Trophoblast cell (in vitro differentiated cells and primary cell): ENCODE data around the gene MFAP5.

Source experiments
- DNase-seq, 2 donors: peaks; one replicate each; pipeline ENCODE4 v3.0.0-alpha.2; 2016
- H2AFZ ChIP-seq: 2 replicates; pipeline ENCODE4 v1.6.1; 2013; ENCODE audit warnings: low read length, moderate library complexity, mild to moderate bottlenecking; ENCODE audit not compliant: insufficient read depth, poor library complexity
- H2AK5ac ChIP-seq: 2 replicates; pipeline ENCODE4 v1.6.1; 2013; ENCODE audit warnings: mild to moderate bottlenecking, low read length
- H2BK120ac ChIP-seq: 2 replicates; pipeline ENCODE4 v1.6.1; 2013; ENCODE audit warnings: low read length, mild to moderate bottlenecking, moderate library complexity; ENCODE audit not compliant: insufficient read depth, poor library complexity
- H2BK12ac ChIP-seq: 2 replicates; pipeline ENCODE4 v1.6.1; 2013; ENCODE audit warnings: mild to moderate bottlenecking, low read length, moderate library complexity
- H2BK5ac ChIP-seq: 2 replicates; pipeline ENCODE4 v1.6.1; 2013; ENCODE audit warnings: low read length, low read depth, moderate library complexity, mild to moderate bottlenecking; ENCODE audit not compliant: poor library complexity
- H3K14ac ChIP-seq: 2 replicates; pipeline ENCODE4 v1.6.1; 2013; ENCODE audit warnings: mild to moderate bottlenecking, low read length
- H3K18ac ChIP-seq: 2 replicates; pipeline ENCODE4 v1.6.1; 2013; ENCODE audit warnings: mild to moderate bottlenecking, low read length
- H3K23ac ChIP-seq: 2 replicates; pipeline ENCODE4 v1.6.1; 2013; ENCODE audit warnings: low read length
- H3K27ac ChIP-seq: 2 replicates; pipeline ENCODE4 v1.5.1; 2013; ENCODE audit warnings: low read depth, mild to moderate bottlenecking, inconsistent platforms, low read length, moderate library complexity
- H3K27me3 ChIP-seq: 2 replicates; pipeline ENCODE4 v1.6.1; 2013; ENCODE audit warnings: inconsistent platforms, mild to moderate bottlenecking, low read length, moderate library complexity; ENCODE audit not compliant: insufficient read depth
- H3K36me3 ChIP-seq, 2 experiments: 1 replicate in 1 of 2; 2 replicates in 1 of 2; pipeline ENCODE4 v1.6.1; 2013; ENCODE audit warnings: low read length in 2 of 2, mild to moderate bottlenecking in 2 of 2, moderate library complexity in 1 of 2; ENCODE audit not compliant: insufficient read depth in 2 of 2, control insufficient read depth in 1 of 2
- H3K4ac ChIP-seq: 2 replicates; pipeline ENCODE4 v1.6.1; 2013; ENCODE audit warnings: low read depth, mild to moderate bottlenecking, low read length, moderate library complexity
- H3K4me1 ChIP-seq, 2 experiments: 1 replicate in 1 of 2; 2 replicates in 1 of 2; pipeline ENCODE4 v1.6.1; 2013; ENCODE audit warnings: low read length in 2 of 2, mild to moderate bottlenecking in 2 of 2, moderate library complexity in 1 of 2; ENCODE audit not compliant: insufficient read depth in 2 of 2, control insufficient read depth in 1 of 2
- H3K4me2 ChIP-seq: 2 replicates; pipeline ENCODE4 v1.6.1; 2013; ENCODE audit warnings: inconsistent platforms, mild to moderate bottlenecking, low read length, moderate library complexity
- H3K4me3 ChIP-seq: 2 replicates; pipeline ENCODE4 v1.5.1; 2013; ENCODE audit warnings: mild to moderate bottlenecking, low read depth, low read length, inconsistent platforms
- H3K79me1 ChIP-seq: one replicate; pipeline ENCODE4 v1.6.1; 2013; ENCODE audit warnings: low read length
- H3K79me2 ChIP-seq: 2 replicates; pipeline ENCODE4 v1.6.1; 2013; ENCODE audit warnings: low read length, mild to moderate bottlenecking; ENCODE audit not compliant: control insufficient read depth, insufficient read depth, poor library complexity
- H3K9ac ChIP-seq: 2 replicates; pipeline ENCODE4 v1.6.1; 2013; ENCODE audit warnings: mild to moderate bottlenecking, low read length
- H3K9me3 ChIP-seq: 2 replicates; pipeline ENCODE4 v1.6.1; 2013; ENCODE audit warnings: low read depth, mild to moderate bottlenecking, control low read depth, inconsistent platforms, low read length; ENCODE audit not compliant: insufficient read depth
- H4K12ac ChIP-seq: 2 replicates; pipeline ENCODE4 v1.6.1; 2013; ENCODE audit warnings: low read depth, mild to moderate bottlenecking, low read length, moderate library complexity
- H4K8ac ChIP-seq: 2 replicates; pipeline ENCODE4 v1.6.1; 2013; ENCODE audit warnings: low read depth, mild to moderate bottlenecking, low read length, moderate library complexity
- H4K91ac ChIP-seq: one replicate; pipeline ENCODE4 v1.6.1; 2013; ENCODE audit warnings: low read depth, mild to moderate bottlenecking, low read length, moderate library complexity
- WGBS: extraction: QIAGEN DNeasy Blood & Tissue Kit; methylation state at CpG from one replicate; pipeline ENCODE4 v1.1.7; 2013; ENCODE audit warnings: missing lambda C conversion rate; ENCODE audit not compliant: insufficient read length, insufficient coverage; ENCODE audit errors: extremely low coverage; 5-methylcytosine and 5-hydroxymethylcytosine counted together

Gene MFAP5

GRCh38 chr12:8689681-8690080 is 27.1 kb upstream of the MFAP5 start:
- H3K27ac ChIP-seq = peak overlapping the region; percentile 30
- H2BK120ac ChIP-seq = peak overlapping the region; percentile 26
- peak overlapping the region; percentile 17 for H4K8ac ChIP-seq
- H3K4me2 ChIP-seq = no peak overlapping the region
- no peaks in the 10 kb centered on the region for H3K36me3 ChIP-seq
- no peak overlapping the region for H4K12ac ChIP-seq
- no peak overlapping the region for H3K18ac ChIP-seq
- no peak overlapping the region for H2AK5ac ChIP-seq
- peak overlapping the region; percentile 50 for H3K4ac ChIP-seq
- WGBS = no CpG with 5 or more reads among the region's 4 CpGs
- peaks cover 4% of the 10 kb centered on the region for H3K79me1 ChIP-seq
- H3K14ac ChIP-seq = peak overlapping the region; percentile 57
- H2AFZ ChIP-seq = peak overlapping the region; percentile 30
- no peaks in the 10 kb centered on the region for H3K27me3 ChIP-seq
- H2BK5ac ChIP-seq = peak overlapping the region; percentile 22
- no peak overlapping the region for H3K23ac ChIP-seq
- DNase-seq = no peak
- peak overlapping the region; percentile 8 for H2BK12ac ChIP-seq
- peaks cover 6% of the 10 kb centered on the region in 2 experiments for H3K4me1 ChIP-seq
- no peaks in the 10 kb centered on the region for H3K9me3 ChIP-seq
- H4K91ac ChIP-seq = peak overlapping the region; percentile 30
- peaks cover 4% of the 10 kb centered on the region for H3K79me2 ChIP-seq
- H3K9ac ChIP-seq = no peak overlapping the region
- no peak overlapping the region for H3K4me3 ChIP-seq

GRCh38 chr12:8687846-8688601 is 25.4 kb upstream of the MFAP5 start:
- Histone ChIP-seq H4K91ac (no peak overlapping the region), H3K79me1 (peaks cover 4% of the 10 kb centered on the region), H3K18ac (no peak overlapping the region), H4K8ac (no peak overlapping the region), H4K12ac (no peak overlapping the region), H3K36me3 (no peaks in the 10 kb centered on the region), H2BK5ac (no peak overlapping the region), H2BK120ac (no peak overlapping the region), H3K4me3 (no peak overlapping the region), H2AK5ac (no peak overlapping the region), H3K4me2 (peak overlapping the region; percentile 32), H3K9me3 (no peaks in the 10 kb centered on the region), H3K4me1 (peaks cover 6% of the 10 kb centered on the region in 2 experiments), H2AFZ (no peak overlapping the region), H3K4ac (no peak overlapping the region), H3K27me3 (no peaks in the 10 kb centered on the region), H3K23ac (no peak overlapping the region), H3K9ac (no peak overlapping the region), H2BK12ac (no peak overlapping the region), H3K27ac (peak overlapping the region; percentile 69), H3K14ac (no peak overlapping the region), H3K79me2 (peaks cover 2% of the 10 kb centered on the region)
- WGBS = no CpG with 5 or more reads among the region's 2 CpGs
- DNase-seq = no peak

- no peak overlapping the region for H2AK5ac ChIP-seq
- H3K4me2 ChIP-seq = no peak overlapping the region
- no peak overlapping the region for H3K4ac ChIP-seq
- no peak overlapping the region for H3K18ac ChIP-seq
- no peak overlapping the region for H2BK5ac ChIP-seq
- H3K9ac ChIP-seq = no peak overlapping the region
- H3K79me2 ChIP-seq = peaks cover 2% of the 10 kb centered on the region
- no peak overlapping the region for H4K91ac ChIP-seq
- no peaks in the 10 kb centered on the region for H3K9me3 ChIP-seq
- peaks cover 14% of the 10 kb centered on the region for H3K79me1 ChIP-seq
- no peak overlapping the region for H4K8ac ChIP-seq
- H3K4me1 ChIP-seq = peaks cover 10 to 17% of the 10 kb centered on the region in 2 experiments
- no peaks in the 10 kb centered on the region for H3K27me3 ChIP-seq
- no peaks in the 10 kb centered on the region for H3K36me3 ChIP-seq
- no peak overlapping the region for H2BK120ac ChIP-seq
- H3K14ac ChIP-seq = no peak overlapping the region
- H3K23ac ChIP-seq = no peak overlapping the region
- no peak overlapping the region for H3K27ac ChIP-seq
- no peak overlapping the region for H2AFZ ChIP-seq
- no peak overlapping the region for H4K12ac ChIP-seq
- WGBS = no CpG with 5 or more reads among the region's 2 CpGs
- DNase-seq = no peak
- H2BK12ac ChIP-seq = no peak overlapping the region
- H3K4me3 ChIP-seq = no peak overlapping the region
These were observed 22.4 kb upstream of the MFAP5 start for GRCh38 chr12:8685051-8685450.

DNA sequence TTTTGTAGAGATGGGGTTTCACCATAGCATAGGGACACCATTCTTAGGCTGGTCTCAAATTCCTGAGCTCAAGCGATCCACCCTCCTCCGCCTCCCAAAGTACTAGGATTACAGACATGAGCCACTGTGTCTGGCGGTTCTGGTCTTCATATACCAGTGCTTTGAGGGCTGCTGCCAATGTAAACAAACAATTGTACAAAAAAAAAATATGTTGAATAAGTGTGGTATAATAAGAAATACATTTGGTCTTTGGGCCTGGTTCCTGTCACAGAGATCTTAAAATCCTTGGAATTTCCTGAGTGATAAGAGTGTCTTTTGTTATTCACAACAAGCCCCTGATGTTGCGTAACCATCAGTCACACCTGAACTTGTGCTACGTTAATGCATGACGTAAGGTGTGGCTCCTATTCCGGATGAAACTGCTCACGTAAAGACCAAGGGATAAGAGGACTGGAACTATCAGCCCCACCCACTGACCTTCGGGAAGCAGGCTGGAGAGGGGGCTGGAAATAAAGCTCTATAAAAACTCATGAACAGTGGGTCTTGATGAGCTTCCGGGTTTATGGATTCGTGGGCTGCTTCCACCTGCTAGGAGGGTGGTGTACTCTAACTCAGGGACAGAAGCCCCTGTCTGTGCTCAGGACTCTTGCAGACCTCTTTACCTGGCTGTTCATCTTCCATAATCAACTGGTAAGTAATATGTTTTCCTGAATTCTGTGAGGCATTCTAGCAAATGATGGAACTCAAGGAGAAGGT is 18.7 kb upstream of the MFAP5 start:
- Histone ChIP-seq H4K8ac (peak overlapping the region; percentile 2), H3K4me2 (peak overlapping the region; percentile 37), H3K9ac (no peak overlapping the region), H3K27ac (peak overlapping the region; percentile 88), H3K9me3 (no peaks in the 10 kb centered on the region), H2AK5ac (no peak overlapping the region), H3K18ac (no peak overlapping the region), H3K4me1 (peaks cover 13 to 28% of the 10 kb centered on the region in 2 experiments), H2AFZ (no peak overlapping the region), H3K14ac (peak overlapping the region; percentile 63), H2BK5ac (peak overlapping the region; percentile 58), H2BK120ac (peak overlapping the region; percentile 78), H3K4me3 (no peak overlapping the region), H2BK12ac (peak overlapping the region; percentile 83), H3K4ac (no peak overlapping the region), H3K27me3 (no peaks in the 10 kb centered on the region), H3K23ac (no peak overlapping the region), H3K36me3 (no peaks in the 10 kb centered on the region), H4K91ac (peak overlapping the region; percentile 79), H3K79me2 (peaks cover 2% of the 10 kb centered on the region), H4K12ac (no peak overlapping the region), H3K79me1 (peaks cover 37% of the 10 kb centered on the region)
- DNase-seq = peak; percentile 93 to 99
- no CpG with 5 or more reads among the region's 11 CpGs for WGBS
